Hepatocyte (in vitro differentiated cells): ENCODE results near the gene GALNT15. TPM values are rescaled to one million over a fixed set of nuclear protein-coding genes. Genes with fewer than 3 reads are reported as not detected.

Source experiments
- DNase-seq: peaks from one replicate; pipeline ENCODE4 v3.0.0-alpha.2; 2016; ENCODE audit warnings: low spot score
- H2AFZ ChIP-seq: fragments of 200-600 bp; sonication (generic); 2 replicates; pipeline ENCODE4 v1.6.0; 2016; ENCODE audit warnings: antibody characterized with exemption, mild to moderate bottlenecking
- H3K27ac ChIP-seq: fragments of 200-600 bp; sonication (generic); 2 replicates; pipeline ENCODE4 v1.5.1; 2016; ENCODE audit warnings: mild to moderate bottlenecking
- H3K27me3 ChIP-seq: fragments of 200-600 bp; sonication (generic); 2 replicates; pipeline ENCODE4 v1.6.1; 2016
- H3K36me3 ChIP-seq: fragments of 200-600 bp; sonication (generic); replicated peaks from 2 replicates; pipeline ENCODE4 v1.5.1; 2016; ENCODE audit warnings: low read depth; ENCODE audit not compliant: insufficient read depth
- H3K4me1 ChIP-seq: fragments of 200-600 bp; sonication (generic); 2 replicates; pipeline ENCODE4 v1.5.1; 2016; ENCODE audit warnings: mild to moderate bottlenecking, moderate library complexity; ENCODE audit not compliant: insufficient read depth
- H3K4me2 ChIP-seq: fragments of 200-600 bp; sonication (generic); 2 replicates; pipeline ENCODE4 v1.6.0; 2016
- H3K4me3 ChIP-seq: fragments of 200-600 bp; sonication (generic); 2 replicates; pipeline ENCODE4 v1.5.1; 2016; ENCODE audit warnings: mild to moderate bottlenecking
- H3K79me2 ChIP-seq: fragments of 200-600 bp; sonication (generic); 2 replicates; pipeline ENCODE4 v1.6.0; 2017; ENCODE audit warnings: mild to moderate bottlenecking
- H3K9me2 ChIP-seq: fragments of 200-600 bp; sonication (generic); replicated peaks from 2 replicates; pipeline ENCODE4 v1.6.0; 2017; ENCODE audit warnings: mild to moderate bottlenecking; ENCODE audit not compliant: insufficient read depth
- H3K9me3 ChIP-seq: fragments of 200-600 bp; sonication (generic); 2 replicates; pipeline ENCODE4 v1.5.1; 2016; ENCODE audit warnings: low read depth, mild to moderate bottlenecking
- H4K20me1 ChIP-seq: fragments of 200-600 bp; sonication (generic); 2 replicates; pipeline ENCODE4 v1.6.0; 2016; ENCODE audit warnings: mild to moderate bottlenecking; ENCODE audit not compliant: insufficient read depth, poor library complexity, severe bottlenecking
- EZH2 ChIP-seq: fragments of 200-600 bp; sonication (generic); IDR thresholded peaks from 2 replicates; pipeline ENCODE4 v1.6.1; 2016; ENCODE audit warnings: antibody characterized with exemption, mild to moderate bottlenecking, borderline replicate concordance
- EZH2phosphoT487 ChIP-seq: fragments of 200-600 bp; sonication (generic); IDR thresholded peaks from one replicate; pipeline ENCODE4 v1.6.1; 2018; ENCODE audit warnings: antibody characterized with exemption, mild to moderate bottlenecking, low read depth, moderate library complexity; ENCODE audit not compliant: unreplicated experiment, severe bottlenecking
- WGBS: methylation state at CpG from one replicate; pipeline ENCODE4 v1.1.6; 2016; ENCODE audit warnings: low lambda C conversion rate; ENCODE audit errors: missing lambda C conversion rate; 5-methylcytosine and 5-hydroxymethylcytosine counted together
- polyA plus RNA-seq: library from polyadenylated mRNA; unstranded; fragments of >200 nt; fragmentation: Nextera tagmentation; extraction: Ambion mirVana; gene quantifications from 2 replicates; pipeline ENCODE4 v1.2.1, GENCODE V29; 2016
- total RNA-seq: library from RNA; depleted of rRNA; stranded (reverse); fragments of >200 nt; gene quantifications from 2 replicates; pipeline ENCODE4 v1.2.3, GENCODE V29; 2014
- TF ChIP-seq, protein P1 (sequence below): fragments of 200-600 bp; sonication (generic); IDR thresholded peaks from 2 replicates; pipeline ENCODE4 v1.5.1; 2016; ENCODE audit warnings: antibody characterized with exemption, mild to moderate bottlenecking; ENCODE audit not compliant: poor library complexity

GALNT15 gene
- total and polyA plus RNA-seq, 2 experiments from 2014 or later, result 1.1 to 1.4 TPM

DNA sequence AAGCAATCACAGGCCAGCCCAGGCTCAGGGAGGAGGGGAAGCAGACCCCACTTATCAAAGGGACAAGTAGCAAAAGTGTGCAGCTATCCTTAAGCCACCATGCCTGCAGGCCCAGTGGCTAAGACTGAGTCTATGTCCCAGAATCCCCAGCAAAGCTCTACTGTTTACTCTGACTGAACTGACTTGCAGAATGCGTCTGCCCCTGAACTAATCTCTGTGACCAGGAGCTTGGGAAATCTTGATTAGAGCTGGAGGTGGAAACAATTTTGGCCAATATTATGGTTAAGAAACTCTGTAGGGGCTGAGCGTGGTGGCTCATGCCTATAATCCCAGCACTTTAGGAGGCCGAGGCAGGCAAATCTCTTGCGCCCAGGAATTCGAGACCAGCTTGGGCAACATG is 67.7 kb downstream of the GALNT15 start:
- no peak for DNase-seq
- no peak overlapping the region for H3K4me2 ChIP-seq
- H3K9me2 ChIP-seq, result no peaks in the 10 kb centered on the region
- H3K79me2 ChIP-seq, result no peaks in the 10 kb centered on the region
- H3K9me3 ChIP-seq, result no peaks in the 10 kb centered on the region
- H2AFZ ChIP-seq, result no peak overlapping the region
- no peaks in the 10 kb centered on the region for H3K27me3 ChIP-seq
- H3K4me3 ChIP-seq, result no peak overlapping the region
- no peak overlapping the region for H3K27ac ChIP-seq
- H4K20me1 ChIP-seq, result no peaks in the 10 kb centered on the region
- TF ChIP-seq, protein P1, sequence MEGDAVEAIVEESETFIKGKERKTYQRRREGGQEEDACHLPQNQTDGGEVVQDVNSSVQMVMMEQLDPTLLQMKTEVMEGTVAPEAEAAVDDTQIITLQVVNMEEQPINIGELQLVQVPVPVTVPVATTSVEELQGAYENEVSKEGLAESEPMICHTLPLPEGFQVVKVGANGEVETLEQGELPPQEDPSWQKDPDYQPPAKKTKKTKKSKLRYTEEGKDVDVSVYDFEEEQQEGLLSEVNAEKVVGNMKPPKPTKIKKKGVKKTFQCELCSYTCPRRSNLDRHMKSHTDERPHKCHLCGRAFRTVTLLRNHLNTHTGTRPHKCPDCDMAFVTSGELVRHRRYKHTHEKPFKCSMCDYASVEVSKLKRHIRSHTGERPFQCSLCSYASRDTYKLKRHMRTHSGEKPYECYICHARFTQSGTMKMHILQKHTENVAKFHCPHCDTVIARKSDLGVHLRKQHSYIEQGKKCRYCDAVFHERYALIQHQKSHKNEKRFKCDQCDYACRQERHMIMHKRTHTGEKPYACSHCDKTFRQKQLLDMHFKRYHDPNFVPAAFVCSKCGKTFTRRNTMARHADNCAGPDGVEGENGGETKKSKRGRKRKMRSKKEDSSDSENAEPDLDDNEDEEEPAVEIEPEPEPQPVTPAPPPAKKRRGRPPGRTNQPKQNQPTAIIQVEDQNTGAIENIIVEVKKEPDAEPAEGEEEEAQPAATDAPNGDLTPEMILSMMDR, result no peak
- no peak for TF ChIP-seq EZH2phosphoT487
- no peak for TF ChIP-seq EZH2
- WGBS, result 89% methylated on average over 5 of the region's 5 CpGs
- H3K36me3 ChIP-seq, result no peaks in the 10 kb centered on the region
- H3K4me1 ChIP-seq, result peaks cover 8% of the 10 kb centered on the region

DNA sequence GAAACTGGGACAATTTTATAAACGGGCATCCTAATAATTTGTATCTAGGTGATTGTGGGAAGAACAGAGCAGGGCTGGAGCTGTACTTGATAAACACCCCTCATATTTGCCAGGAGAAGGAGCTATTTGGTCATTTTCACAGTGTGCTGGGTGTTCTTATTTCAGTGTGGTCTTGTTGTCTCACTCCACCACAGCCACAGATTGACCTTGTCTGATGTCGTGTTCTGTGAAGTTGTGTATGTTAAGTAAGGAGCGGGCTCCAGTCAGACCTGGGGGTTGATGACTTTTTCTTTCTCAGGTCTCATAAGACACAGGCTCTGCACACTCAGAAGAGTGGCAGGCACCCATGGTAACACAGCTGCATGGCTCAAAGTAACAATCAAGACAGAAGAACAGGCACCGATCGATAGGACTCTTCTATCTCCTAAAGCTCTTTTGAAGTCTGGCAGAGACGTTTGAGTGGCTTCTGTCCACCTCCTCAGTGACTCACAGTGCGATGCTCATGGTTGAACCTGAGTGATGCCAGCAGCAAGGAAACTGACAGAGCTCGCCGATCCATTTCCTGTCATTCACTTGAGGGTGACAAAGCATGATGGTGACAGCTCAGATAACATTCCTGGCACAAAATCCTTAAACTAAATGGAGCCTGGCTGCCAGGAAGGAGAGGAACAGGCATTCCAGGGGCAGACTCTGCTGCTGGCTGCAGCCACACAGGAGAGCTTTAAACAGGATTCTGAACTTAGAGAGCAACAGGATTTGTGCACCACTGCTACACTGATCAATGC is 69.4 kb downstream of the GALNT15 start:
- WGBS, result 67% methylated on average over 9 of the region's 9 CpGs

DNA sequence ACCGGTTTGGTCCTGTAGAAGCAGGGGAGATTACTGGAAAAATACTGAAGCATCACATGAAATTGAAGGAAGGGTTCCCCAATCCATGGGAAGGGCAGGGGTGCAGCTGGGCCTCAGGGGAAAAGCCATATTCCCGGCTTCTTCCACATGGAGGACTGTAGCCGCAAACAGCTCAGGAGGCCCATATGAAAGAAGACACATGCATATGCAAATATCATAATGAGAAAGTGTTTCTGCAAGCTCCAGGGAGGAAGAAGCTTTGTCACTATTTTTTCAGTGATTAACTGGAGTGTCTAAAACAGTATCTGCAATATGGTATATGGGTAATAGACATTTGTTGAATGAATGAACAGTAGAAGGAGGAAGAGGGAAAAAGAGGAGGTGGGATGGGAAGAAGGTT is 71.1 kb downstream of the GALNT15 start:
- H3K79me2 ChIP-seq, result no peaks in the 10 kb centered on the region
- no peak overlapping the region for H3K4me3 ChIP-seq
- 89% methylated on average over 3 of the region's 3 CpGs for WGBS
- no peaks in the 10 kb centered on the region for H3K4me1 ChIP-seq
- H3K4me2 ChIP-seq, result no peak overlapping the region
- no peak overlapping the region for H3K27ac ChIP-seq
- no peaks in the 10 kb centered on the region for H3K9me3 ChIP-seq
- no peaks in the 10 kb centered on the region for H3K9me2 ChIP-seq
- no peak overlapping the region for H2AFZ ChIP-seq
- no peaks in the 10 kb centered on the region for H4K20me1 ChIP-seq
- no peaks in the 10 kb centered on the region for H3K27me3 ChIP-seq
- no peak for DNase-seq
- TF ChIP-seq EZH2phosphoT487 (no peak), EZH2 (no peak)
- TF ChIP-seq, protein P1, result no peak
- H3K36me3 ChIP-seq, result no peaks in the 10 kb centered on the region

More for the DNA sequence above, 69.4 kb downstream of the GALNT15 start:
- Histone ChIP-seq H3K4me1 (peaks cover 7% of the 10 kb centered on the region), H3K79me2 (no peaks in the 10 kb centered on the region), H3K4me3 (no peak overlapping the region), H3K36me3 (no peaks in the 10 kb centered on the region), H3K9me2 (no peaks in the 10 kb centered on the region), H3K27ac (no peak overlapping the region), H2AFZ (no peak overlapping the region), H4K20me1 (no peaks in the 10 kb centered on the region), H3K9me3 (no peaks in the 10 kb centered on the region), H3K4me2 (no peak overlapping the region), H3K27me3 (no peaks in the 10 kb centered on the region)
- TF ChIP-seq EZH2 (no peak), EZH2phosphoT487 (no peak)
- TF ChIP-seq, protein P1, result no peak
- no peak for DNase-seq
